ENCODE results near the gene ADSS1.

ADSS1 gene

DNA sequence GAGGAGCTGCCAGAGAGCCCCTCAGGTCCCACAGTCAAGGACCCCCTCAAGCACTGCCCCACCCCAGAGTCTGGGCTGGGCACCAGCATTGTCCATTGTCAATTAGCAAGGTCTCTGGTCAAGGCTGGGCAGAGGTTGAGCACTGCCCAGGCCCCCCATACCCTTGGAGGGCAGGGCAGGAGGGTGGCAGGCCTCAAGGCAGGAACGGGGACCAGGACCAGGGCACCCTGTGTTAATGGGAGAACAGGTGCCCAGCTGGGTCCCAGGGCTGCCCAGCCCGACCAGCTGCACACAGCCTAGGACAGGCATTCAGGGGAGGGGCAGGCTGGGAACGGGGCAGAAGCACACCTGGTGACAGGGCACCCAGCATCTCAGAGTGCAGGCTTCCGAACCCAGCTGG, 47.3 kb downstream of the ADSS1 start:
- no peaks in the 10 kb centered on the region for H3K27me3 ChIP-seq (ENCODE audit: insufficient read depth, low read length)
- H2AFZ ChIP-seq (ENCODE audit: low read length): no peak overlapping the region
- no peaks in the 10 kb centered on the region for H3K9me2 ChIP-seq (ENCODE audit: low read depth, low read length)
- no peak overlapping the region for H3K9ac ChIP-seq (ENCODE audit: low read length)
- H3K9me3 ChIP-seq (ENCODE audit: low read length): peaks cover 9% of the 10 kb centered on the region
- H3K36me3 ChIP-seq (ENCODE audit: insufficient read depth, low read length): peaks cover 54% of the 10 kb centered on the region
- no peaks in the 10 kb centered on the region for H4K20me1 ChIP-seq (ENCODE audit: insufficient read depth, low read length)
- H3K4me3 ChIP-seq (ENCODE audit: low read depth, low read length, poor library complexity, severe bottlenecking): no peak overlapping the region
- H3K27ac ChIP-seq (ENCODE audit: low read depth, low read length, poor library complexity, severe bottlenecking): no peak overlapping the region
- no peak for TF ChIP-seq EZH2 (IDR thresholded peaks at IDR 0.05; ENCODE audit: borderline replicate concordance, low read length)
- TF ChIP-seq, protein P1, sequence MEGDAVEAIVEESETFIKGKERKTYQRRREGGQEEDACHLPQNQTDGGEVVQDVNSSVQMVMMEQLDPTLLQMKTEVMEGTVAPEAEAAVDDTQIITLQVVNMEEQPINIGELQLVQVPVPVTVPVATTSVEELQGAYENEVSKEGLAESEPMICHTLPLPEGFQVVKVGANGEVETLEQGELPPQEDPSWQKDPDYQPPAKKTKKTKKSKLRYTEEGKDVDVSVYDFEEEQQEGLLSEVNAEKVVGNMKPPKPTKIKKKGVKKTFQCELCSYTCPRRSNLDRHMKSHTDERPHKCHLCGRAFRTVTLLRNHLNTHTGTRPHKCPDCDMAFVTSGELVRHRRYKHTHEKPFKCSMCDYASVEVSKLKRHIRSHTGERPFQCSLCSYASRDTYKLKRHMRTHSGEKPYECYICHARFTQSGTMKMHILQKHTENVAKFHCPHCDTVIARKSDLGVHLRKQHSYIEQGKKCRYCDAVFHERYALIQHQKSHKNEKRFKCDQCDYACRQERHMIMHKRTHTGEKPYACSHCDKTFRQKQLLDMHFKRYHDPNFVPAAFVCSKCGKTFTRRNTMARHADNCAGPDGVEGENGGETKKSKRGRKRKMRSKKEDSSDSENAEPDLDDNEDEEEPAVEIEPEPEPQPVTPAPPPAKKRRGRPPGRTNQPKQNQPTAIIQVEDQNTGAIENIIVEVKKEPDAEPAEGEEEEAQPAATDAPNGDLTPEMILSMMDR (IDR thresholded peaks at IDR 0.05; ENCODE audit: low read length): no peak
- no peaks in the 10 kb centered on the region for H3K4me1 ChIP-seq (ENCODE audit: insufficient read depth, low read length, severe bottlenecking)
- H3K4me2 ChIP-seq (ENCODE audit: low read length): no peak overlapping the region
- H3F3A ChIP-seq (ENCODE audit: insufficient read depth, low read length): no peaks in the 10 kb centered on the region
- no peaks in the 10 kb centered on the region for H3K79me2 ChIP-seq (ENCODE audit: insufficient read depth, low read length)

DNA sequence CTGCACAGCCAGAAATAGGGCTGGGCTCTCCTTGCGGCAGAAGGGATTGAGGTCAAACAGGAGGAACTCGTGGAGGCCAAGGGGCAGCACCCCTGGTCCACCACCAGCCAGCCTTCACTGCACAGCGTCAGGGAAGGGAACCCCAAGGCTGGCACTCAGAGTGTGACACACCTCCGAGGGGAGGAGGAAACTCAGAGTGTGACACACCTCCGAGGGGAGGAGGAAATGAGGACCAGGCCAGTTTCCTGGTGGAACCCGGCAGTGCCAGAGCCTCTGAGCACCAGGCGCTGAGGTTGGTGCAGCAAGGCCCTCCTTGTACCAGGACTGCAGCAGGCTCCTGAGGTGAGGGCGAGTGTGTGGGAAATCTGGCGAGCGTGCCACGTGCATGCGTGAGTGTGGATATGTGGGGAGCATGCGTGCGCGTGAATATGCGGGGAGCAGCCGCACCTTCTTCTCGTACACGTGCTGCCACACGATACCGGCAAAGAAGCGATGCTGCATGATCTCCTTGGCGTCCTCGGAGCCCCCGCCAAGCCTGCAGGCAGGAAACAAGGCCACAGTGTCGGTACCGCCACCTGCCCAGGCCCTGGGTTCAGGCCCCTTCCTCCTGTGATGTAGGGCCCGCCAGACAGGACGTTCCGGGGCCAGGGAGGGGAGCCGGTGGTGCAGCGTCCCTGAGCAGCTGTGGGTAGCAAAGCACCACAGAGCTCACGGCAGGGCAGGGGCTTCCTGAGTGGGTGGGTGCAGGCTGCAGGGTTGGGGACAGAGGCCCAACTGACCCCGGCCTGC, 48.1 kb downstream of the ADSS1 start:
- Histone ChIP-seq H2AFZ (ENCODE audit: low read length) (no peak overlapping the region), H3K36me3 (ENCODE audit: insufficient read depth, low read length) (peaks cover 60% of the 10 kb centered on the region), H3K9me3 (ENCODE audit: low read length) (peaks cover 7% of the 10 kb centered on the region), H3K27me3 (ENCODE audit: insufficient read depth, low read length) (no peaks in the 10 kb centered on the region), H3K4me3 (ENCODE audit: low read depth, low read length, poor library complexity, severe bottlenecking) (no peak overlapping the region), H3K79me2 (ENCODE audit: insufficient read depth, low read length) (no peaks in the 10 kb centered on the region), H3K4me2 (ENCODE audit: low read length) (no peak overlapping the region), H3K4me1 (ENCODE audit: insufficient read depth, low read length, severe bottlenecking) (no peaks in the 10 kb centered on the region), H4K20me1 (ENCODE audit: insufficient read depth, low read length) (no peaks in the 10 kb centered on the region), H3K9ac (ENCODE audit: low read length) (no peak overlapping the region), H3K9me2 (ENCODE audit: low read depth, low read length) (no peaks in the 10 kb centered on the region), H3F3A (ENCODE audit: insufficient read depth, low read length) (no peaks in the 10 kb centered on the region), H3K27ac (ENCODE audit: low read depth, low read length, poor library complexity, severe bottlenecking) (no peak overlapping the region)
- TF ChIP-seq, protein P1 (IDR thresholded peaks at IDR 0.05; ENCODE audit: low read length): no peak
- no peak for TF ChIP-seq EZH2 (IDR thresholded peaks at IDR 0.05; ENCODE audit: borderline replicate concordance, low read length)

DNA sequence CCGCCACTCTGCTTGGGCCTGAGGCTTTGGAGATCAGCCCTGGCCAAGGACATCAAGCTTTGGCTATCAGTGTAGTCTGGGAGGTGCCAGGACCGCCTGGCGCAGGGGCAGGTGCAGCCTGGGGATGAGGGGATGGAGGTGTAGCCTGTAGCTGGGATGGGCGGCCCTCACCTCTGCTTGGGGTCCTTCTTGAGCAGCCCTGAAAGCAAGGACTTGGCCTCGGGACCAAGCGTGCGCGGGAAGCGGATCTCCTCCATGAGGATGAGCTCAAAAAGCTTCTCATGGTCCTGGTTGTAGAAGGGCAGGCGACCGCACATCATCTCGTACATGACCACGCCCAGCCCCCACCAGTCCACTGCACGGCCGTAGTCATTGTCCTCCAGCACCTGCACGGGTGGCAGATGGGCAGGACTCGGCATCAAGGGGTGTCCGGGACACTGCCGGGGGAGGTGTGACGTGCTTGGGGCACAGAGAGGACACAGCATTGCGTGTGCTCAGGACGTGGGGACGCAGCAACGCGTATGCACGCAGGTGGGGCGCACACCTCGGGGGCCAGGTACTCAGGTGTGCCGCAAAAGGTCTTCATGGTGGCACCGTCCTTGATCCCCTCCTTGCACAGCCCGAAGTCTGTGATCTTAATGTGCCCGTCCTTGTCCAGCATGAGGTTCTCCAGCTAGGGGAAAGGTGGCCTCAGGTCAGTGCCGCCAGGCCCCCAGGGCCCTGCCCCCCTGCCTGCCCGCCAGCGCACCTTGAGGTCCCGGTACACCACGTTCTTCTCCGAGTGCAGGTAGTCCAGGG, 48.9 kb downstream of the ADSS1 start:
- no peaks in the 10 kb centered on the region for H3K27me3 ChIP-seq (ENCODE audit: insufficient read depth, low read length)
- H3K27ac ChIP-seq (ENCODE audit: low read depth, low read length, poor library complexity, severe bottlenecking): no peak overlapping the region
- no peak overlapping the region for H3K9ac ChIP-seq (ENCODE audit: low read length)
- H2AFZ ChIP-seq (ENCODE audit: low read length): no peak overlapping the region
- H3K9me3 ChIP-seq (ENCODE audit: low read length): peaks cover 7% of the 10 kb centered on the region
- no peak overlapping the region for H3K4me2 ChIP-seq (ENCODE audit: low read length)
- H3F3A ChIP-seq (ENCODE audit: insufficient read depth, low read length): no peaks in the 10 kb centered on the region
- no peak overlapping the region for H3K4me3 ChIP-seq (ENCODE audit: low read depth, low read length, poor library complexity, severe bottlenecking)
- no peaks in the 10 kb centered on the region for H3K79me2 ChIP-seq (ENCODE audit: insufficient read depth, low read length)
- H3K36me3 ChIP-seq (ENCODE audit: insufficient read depth, low read length): peaks cover 57% of the 10 kb centered on the region
- no peaks in the 10 kb centered on the region for H3K9me2 ChIP-seq (ENCODE audit: low read depth, low read length)
- H3K4me1 ChIP-seq (ENCODE audit: insufficient read depth, low read length, severe bottlenecking): no peaks in the 10 kb centered on the region
- no peaks in the 10 kb centered on the region for H4K20me1 ChIP-seq (ENCODE audit: insufficient read depth, low read length)
- TF ChIP-seq, protein P1 (IDR thresholded peaks at IDR 0.05; ENCODE audit: low read length): no peak
- TF ChIP-seq EZH2 (IDR thresholded peaks at IDR 0.05; ENCODE audit: borderline replicate concordance, low read length): no peak
